Measurements from ENCODE around the gene REV3L. TPM values are rescaled to one million over a fixed set of nuclear protein-coding genes. Genes with fewer than 3 reads are reported as not detected.

The REV3L gene
- total and polyA plus RNA-seq, 2 donors: 33.8 to 132 TPM

DNA sequence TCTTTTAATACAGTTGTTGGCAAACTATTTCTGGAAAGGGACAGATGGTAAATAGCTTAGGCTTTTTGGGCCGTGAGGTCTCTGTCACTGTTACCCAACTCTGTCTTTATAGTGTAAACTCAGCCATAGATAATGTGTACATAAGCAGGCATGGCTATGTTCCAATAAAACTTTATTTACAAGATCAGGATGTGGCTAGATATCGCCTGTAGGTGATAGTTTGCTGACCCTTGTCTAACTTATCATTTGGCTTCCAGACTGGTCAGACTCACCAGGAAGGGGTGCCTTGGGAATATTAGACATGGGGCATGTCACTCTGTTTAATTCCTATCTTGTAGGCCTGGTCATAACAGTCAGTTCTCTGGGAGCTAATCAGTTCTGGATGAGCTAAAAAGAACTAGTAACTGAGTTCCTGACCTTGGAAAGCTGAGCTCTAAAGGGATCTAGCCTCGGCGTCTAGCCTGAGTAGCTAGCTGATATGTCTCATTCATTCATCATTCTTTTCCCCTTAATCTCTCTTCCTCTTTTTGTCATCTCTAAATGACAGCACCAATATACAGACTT, 232.1 kb downstream of the REV3L start:
- Histone ChIP-seq H3K27ac (ENCODE audit: low read depth) (no peak overlapping the region), H3K4me3 (ENCODE audit: low read depth, low read length) (no peak overlapping the region), H3K36me3 (ENCODE audit: insufficient read depth) (no peaks in the 10 kb centered on the region), H3K4me1 (ENCODE audit: insufficient read depth) (no peaks in the 10 kb centered on the region)
- 47% methylated on average over 4 of the region's 4 CpGs for WGBS
- no peak for DNase-seq (ENCODE audit: extremely low spot score)

Other genes with a start within 250 kb of the REV3L start
- gene TRAF3IP2, start 122.7 kb upstream of the REV3L start, total RNA-seq: 15.2 TPM
- gene TRAF3IP2, start 122.7 kb upstream of the REV3L start, polyA plus RNA-seq: 28.8 TPM

Measured in urinary bladder (tissue), 4 donors.